Colonic mucosa (tissue), 4 donors: ENCODE data around the gene PUDP. TPM values are rescaled to one million over a fixed set of nuclear protein-coding genes. Genes with fewer than 3 reads are reported as not detected.

Experiments used
- DNase-seq: peaks from one replicate; pipeline ENCODE4 v3.0.0-alpha.2; 2020
- H3K27ac ChIP-seq: fragments of 200-600 bp; one replicate; pipeline ENCODE4 v1.8.0; 2021
- H3K27me3 ChIP-seq: fragments of 200-600 bp; one replicate; pipeline ENCODE4 v1.8.0; 2021
- H3K36me3 ChIP-seq: fragments of 200-600 bp; one replicate; pipeline ENCODE4 v1.8.0; 2021
- H3K4me1 ChIP-seq: fragments of 200-600 bp; one replicate; pipeline ENCODE4 v1.8.0; 2021; ENCODE audit warnings: mild to moderate bottlenecking
- H3K4me3 ChIP-seq: fragments of 200-600 bp; one replicate; pipeline ENCODE4 v1.8.0; 2021
- H3K9ac ChIP-seq, 2 donors: one replicate each; pipeline ENCODE4 v1.7.0; 2013; ENCODE audit warnings: control low read depth in 2 of 2, low read depth in 2 of 2, low read length in 2 of 2
- H3K9me3 ChIP-seq: fragments of 200-600 bp; one replicate; pipeline ENCODE4 v1.8.0; 2021
- CTCF ChIP-seq: fragments of 200-600 bp; IDR thresholded peaks from one replicate; pipeline ENCODE4 v1.8.0; 2022; ENCODE audit warnings: antibody characterized with exemption, mild to moderate bottlenecking
- intact Hi-C: fragments of 100-400 bp; cut with DNase I; formaldehyde crosslinking; loops from one replicate; pipeline ENCODE4 v1.14.1; 2022
- total RNA-seq, 2 donors: library from RNA; stranded (reverse); fragmentation: NEBNext Ultra II Directional in 1 of 2; extraction: Animal tissue kit (Norgen Biotek cat#: 25700) in 1 of 2; gene quantifications; one replicate each; pipeline ENCODE4 v1.2.1, GENCODE V29; 2021
- donor health status: healthy.
- donor health status: DM: no; HTN: no; CAD: no.
- donor health status: DM: no; HTN: no; CAD: no.

The PUDP gene
- total RNA-seq, 2 donors from 2014 or later, result 55.1 to 62.4 TPM

- H3K36me3 ChIP-seq, result no peaks in the 10 kb centered on the region
- no peak overlapping the region for H3K27ac ChIP-seq
- H3K27me3 ChIP-seq, result no peaks in the 10 kb centered on the region
- no peaks in the 10 kb centered on the region for H3K9me3 ChIP-seq
- no peak overlapping the region for H3K9ac ChIP-seq
- no peak for DNase-seq
- intact Hi-C loops, result no loop called here
- TF ChIP-seq CTCF, result no peak
- peaks cover 7% of the 10 kb centered on the region for H3K4me1 ChIP-seq
- no peak overlapping the region for H3K4me3 ChIP-seq
Observed at GRCh38 chrX:7143076-7143475, 4.9 kb downstream of the PUDP start.

- Histone ChIP-seq H3K9me3 (no peaks in the 10 kb centered on the region), H3K4me1 (no peaks in the 10 kb centered on the region), H3K9ac (no peak overlapping the region), H3K4me3 (no peak overlapping the region), H3K27ac (no peak overlapping the region), H3K27me3 (no peaks in the 10 kb centered on the region), H3K36me3 (no peaks in the 10 kb centered on the region)
- intact Hi-C loops, result no loop called here
- no peak for TF ChIP-seq CTCF
- no peak for DNase-seq
Observed at GRCh38 chrX:7139202-7140081, 8.5 kb downstream of the PUDP start.

DNA sequence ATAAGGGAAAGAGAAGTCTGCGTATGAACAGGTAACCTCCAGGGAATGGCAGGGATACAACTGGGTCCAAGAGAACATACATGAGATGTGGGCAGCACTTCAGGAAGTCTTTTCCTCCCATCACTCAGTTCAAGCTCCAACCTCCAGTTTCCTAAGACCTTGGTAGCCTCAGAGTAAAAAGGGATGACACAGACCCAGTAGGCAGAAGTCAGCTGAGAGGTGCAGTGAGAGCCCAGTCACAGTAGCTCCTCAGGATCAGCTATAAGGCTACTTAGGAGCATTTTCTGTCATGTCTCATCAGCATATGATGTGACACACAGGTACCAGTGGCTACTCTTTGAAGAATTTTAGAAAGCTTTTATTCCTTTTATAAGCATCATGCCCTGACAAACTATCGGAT is 13.0 kb downstream of the PUDP start:
- Histone ChIP-seq H3K4me3 (no peak overlapping the region), H3K4me1 (peaks cover 12% of the 10 kb centered on the region), H3K9ac (no peak overlapping the region), H3K9me3 (no peaks in the 10 kb centered on the region), H3K27ac (no peak overlapping the region), H3K36me3 (no peaks in the 10 kb centered on the region), H3K27me3 (no peaks in the 10 kb centered on the region)
- intact Hi-C loops, result no loop called here
- DNase-seq, result no peak
- no peak for TF ChIP-seq CTCF

DNA sequence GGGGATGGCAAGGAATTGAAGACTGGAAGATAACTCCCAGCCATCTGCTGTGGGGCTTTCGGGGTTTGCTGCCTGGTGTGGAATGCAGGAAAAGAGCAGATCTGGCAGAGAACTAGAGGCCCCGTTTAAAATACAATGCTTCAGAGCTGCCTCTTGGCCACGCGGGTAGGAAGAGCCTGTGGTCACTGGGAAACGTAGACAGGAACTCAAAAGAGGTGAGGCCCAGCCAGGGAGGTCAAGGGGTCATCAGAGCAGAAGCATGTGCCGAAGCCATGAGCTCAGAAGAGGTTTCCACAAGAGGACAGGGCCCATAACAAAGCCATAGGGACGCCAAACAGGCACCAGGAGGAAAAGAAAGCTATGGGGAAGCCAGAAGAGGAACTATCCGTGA is 14.9 kb downstream of the PUDP start:
- Histone ChIP-seq H3K36me3 (no peaks in the 10 kb centered on the region), H3K9me3 (no peaks in the 10 kb centered on the region), H3K4me3 (no peak overlapping the region), H3K27ac (peak overlapping the region; percentile 77), H3K27me3 (no peaks in the 10 kb centered on the region), H3K4me1 (peaks cover 12% of the 10 kb centered on the region), H3K9ac (peak overlapping the region in 1 of 2 donors; percentile 70)
- DNase-seq, result no peak
- TF ChIP-seq CTCF, result no peak
- intact Hi-C loops, result no loop called here

- H3K4me1 ChIP-seq, result peaks cover 12% of the 10 kb centered on the region
- peak; percentile 93 for DNase-seq
- H3K9me3 ChIP-seq, result no peaks in the 10 kb centered on the region
- no peaks in the 10 kb centered on the region for H3K27me3 ChIP-seq
- H3K36me3 ChIP-seq, result no peaks in the 10 kb centered on the region
- intact Hi-C loops, result no loop called here
- peak overlapping the region; percentile 77 for H3K27ac ChIP-seq
- TF ChIP-seq CTCF, result peak; percentile 40
- no peak overlapping the region for H3K4me3 ChIP-seq
- peak overlapping the region in 1 of 2 donors; percentile 70 for H3K9ac ChIP-seq
Observed at GRCh38 chrX:7132335-7133049, 15.5 kb downstream of the PUDP start.
